Uterus (tissue), 2 donors: ENCODE measurements around the gene CCDC174.

ENCODE experiments used
- CTCF ChIP-seq, 4 experiments: fragments of 200-600 bp in 2 of 4; fragments of 450-650 bp in 2 of 4; sonication (generic) in 2 of 4; IDR thresholded peaks; one replicate each; pipeline ENCODE4 v1.5.1; 2016 to 2019; ENCODE audit warnings: antibody characterized with exemption in 4 of 4, mild to moderate bottlenecking in 2 of 4, moderate library complexity in 1 of 4
- POLR2A ChIP-seq, 2 donors: fragments of 450-650 bp; IDR thresholded peaks; one replicate each; pipeline ENCODE4 v1.6.1; 2016; ENCODE audit warnings: antibody characterized with exemption in 2 of 2, mild to moderate bottlenecking in 1 of 2, moderate library complexity in 1 of 2

- TF ChIP-seq POLR2A (IDR thresholded peaks at IDR 0.05) (no peak), CTCF (IDR thresholded peaks at IDR 0.05) (no peak)
Measured at GRCh38 chr3:14632442-14632930, 19.1 kb upstream of the CCDC174 start.
